M059J (cell line): ENCODE measurements around the gene ZNF436. TPM values are rescaled to one million over a fixed set of nuclear protein-coding genes. Genes with fewer than 3 reads are reported as not detected.
"Not testable (repeated sequence)": the region's sequence is repeated elsewhere in the genome, so short reads cannot be mapped to it uniquely, and the experiment has no call there.

Source experiments
- DNase-seq: peaks from one replicate; pipeline ENCODE4 v3.0.0-alpha.2; 2012; ENCODE audit warnings: low read depth
- total RNA-seq: library from RNA; depleted of rRNA; stranded (reverse); fragments of >200 nt; shearing (Covaris generic); gene quantifications from 2 replicates; pipeline ENCODE4 v1.2.3, GENCODE V29; 2014

The ZNF436 gene
- total RNA-seq, 1 experiment from 2014 or later, result 18.3 TPM

DNA sequence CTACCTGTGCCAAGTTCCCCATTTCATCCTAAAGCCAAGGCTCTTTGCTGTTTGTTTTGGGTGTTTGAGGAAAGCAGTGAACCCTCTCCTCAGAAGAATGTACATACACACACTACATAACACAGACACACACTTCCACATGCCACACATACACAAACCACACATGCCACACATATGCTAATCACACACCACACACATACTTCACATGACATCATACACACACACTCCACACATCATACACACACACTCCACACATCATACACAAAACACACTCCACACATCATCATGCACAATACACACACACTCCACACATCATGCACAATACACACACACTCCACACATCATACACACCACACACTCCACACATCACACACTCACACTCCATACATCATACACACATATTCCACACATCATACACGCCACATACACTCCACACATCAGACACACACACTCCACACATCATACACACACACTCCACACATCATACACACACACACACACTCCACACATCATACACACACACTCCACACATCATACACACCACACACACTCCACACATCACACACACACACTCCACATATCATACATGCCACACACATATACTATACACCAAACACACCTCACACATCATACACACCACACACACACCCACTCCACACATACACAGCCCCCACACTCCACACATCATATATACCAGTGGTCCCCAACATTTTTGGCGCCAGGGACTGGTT, 22.7 kb upstream of the ZNF436 start:
- DNase-seq, result no peak

DNA sequence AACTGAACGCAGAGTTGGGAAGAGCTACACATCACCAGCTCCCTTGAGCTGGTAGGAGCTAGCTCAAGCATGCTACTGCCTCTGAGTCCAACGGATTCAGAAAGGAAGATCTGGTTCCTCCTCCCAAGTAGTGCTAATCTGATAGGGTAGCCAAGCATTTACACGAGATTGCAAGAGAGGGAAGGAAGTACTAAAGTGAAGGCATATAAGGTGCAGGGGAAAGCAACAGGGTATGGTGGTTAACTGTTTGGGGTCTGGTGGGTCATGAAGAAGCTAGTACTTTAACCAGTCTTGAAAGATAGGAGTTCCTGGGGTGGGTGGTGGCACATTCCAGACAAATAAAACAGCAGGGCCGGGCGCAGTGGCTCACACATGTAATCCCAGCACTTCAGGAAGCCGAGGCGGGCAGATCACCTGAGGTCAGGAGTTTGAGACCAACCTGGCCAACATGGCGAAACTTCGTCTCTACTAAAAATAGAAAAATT, 20.2 kb upstream of the ZNF436 start:
- no peak for DNase-seq

DNA sequence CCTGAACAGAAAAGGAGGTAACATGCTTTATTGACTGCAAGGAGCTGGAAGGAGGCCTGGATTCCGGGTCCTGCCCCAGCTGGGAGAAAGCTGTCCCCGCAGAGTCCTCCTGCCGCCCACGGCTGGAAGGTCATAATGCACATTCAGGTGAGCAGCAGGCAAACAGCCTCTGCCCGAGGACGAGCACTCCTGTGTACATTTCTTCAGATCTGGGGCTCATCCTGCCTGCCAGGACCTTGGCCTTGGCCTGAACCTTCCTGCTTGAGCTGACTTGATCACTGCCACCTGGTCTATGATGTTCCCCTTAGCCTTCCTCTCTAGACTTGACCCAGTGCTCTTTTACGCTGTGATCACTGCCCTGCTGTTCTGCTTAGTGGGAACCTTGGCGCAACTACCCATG, 17.9 kb upstream of the ZNF436 start:
- no peak for DNase-seq

DNA sequence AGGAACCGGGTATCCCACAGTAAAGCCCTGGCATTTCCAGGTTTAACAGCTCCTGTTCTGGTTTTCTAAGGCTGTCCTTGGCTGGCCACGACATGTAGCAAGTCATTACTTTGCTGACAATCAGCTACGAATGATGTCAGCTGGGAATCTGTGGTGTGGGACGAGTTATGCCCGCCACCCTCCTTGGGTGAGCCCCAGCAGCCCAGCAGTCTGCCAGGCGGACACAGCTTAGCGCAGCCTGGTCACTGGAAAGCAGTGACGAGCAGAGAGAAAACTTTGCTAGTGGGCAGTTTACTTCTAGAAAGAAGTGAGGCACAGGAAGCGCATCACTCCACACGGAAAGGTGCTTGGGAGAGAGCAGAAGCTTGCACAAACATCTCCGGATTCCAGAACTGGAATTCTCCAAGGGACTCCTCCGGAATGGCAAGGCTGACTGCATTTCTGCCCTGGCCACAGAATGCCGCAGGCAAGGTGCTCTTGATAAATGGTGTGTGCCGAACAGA, 15.5 kb upstream of the ZNF436 start:
- DNase-seq, result peak; percentile 69

DNA sequence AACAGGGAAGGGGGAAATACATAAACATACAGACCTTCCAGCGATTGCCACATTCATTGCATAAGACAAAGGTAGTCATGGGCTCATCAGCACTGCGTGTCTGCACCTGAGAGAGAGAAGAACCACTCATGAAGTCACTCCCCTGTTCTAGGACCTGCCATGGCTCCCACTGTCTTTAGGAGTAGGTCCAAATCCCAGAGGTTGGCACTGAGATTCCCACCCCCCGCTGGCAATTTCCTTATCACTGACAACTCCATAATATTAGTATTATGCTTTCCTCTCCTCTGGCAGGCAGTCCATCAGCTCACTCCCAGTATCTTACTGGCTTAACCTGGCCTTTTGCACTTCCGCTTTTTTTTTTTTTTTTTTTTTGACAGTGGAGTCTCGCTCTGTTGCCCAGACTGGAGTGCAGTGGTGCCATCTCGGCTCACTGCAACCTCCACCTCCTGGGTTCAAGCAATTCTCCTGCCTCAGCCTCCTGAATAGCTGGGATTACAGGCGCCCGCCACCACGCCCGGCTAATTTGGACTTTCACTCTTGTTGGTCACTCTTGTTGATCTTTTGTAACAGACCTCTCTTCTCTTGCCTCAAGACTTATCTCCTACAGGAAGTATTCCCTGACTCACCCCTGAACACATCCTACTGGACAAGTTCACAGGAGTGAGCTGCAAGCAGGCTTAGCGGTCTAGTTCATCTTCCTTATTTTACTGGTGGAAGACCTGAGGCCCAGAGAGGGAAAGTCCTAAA, 14.8 kb upstream of the ZNF436 start:
- peak; percentile 86 for DNase-seq

DNA sequence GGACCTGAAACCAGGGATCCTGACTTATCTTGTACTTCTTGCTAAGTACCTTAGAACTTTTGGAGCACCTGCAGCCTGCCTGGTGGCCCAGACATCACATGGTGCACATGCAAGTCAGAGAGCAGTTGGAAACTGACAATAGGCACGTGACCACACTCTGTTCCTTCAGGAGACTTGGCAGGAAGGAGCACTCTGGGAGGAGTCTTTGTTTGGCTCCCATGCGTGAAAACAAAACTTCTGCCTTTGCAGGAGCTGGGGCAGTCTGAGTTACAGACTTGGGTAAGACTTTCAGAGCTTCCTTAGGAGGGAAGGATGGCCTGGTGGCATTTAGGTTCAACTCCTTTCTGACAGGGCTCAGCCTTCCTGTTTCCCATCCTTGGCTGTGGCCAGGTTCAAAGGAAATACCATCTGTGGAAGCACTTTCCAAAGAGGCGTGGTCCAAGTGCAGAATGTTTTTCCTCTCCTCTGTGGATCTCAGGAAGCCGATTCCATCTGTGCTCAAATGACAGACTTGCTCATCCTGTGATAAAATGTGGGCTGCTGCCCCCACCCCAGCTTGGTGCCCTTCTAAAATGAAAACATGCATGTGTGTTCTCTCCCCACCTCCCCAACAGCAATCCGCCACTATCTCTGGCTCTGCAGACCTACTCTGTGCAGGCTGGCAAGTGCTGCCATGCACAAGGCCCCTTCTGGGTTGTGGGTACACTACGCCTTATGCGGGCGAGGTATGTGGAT, 14.1 kb upstream of the ZNF436 start:
- no peak for DNase-seq

- DNase-seq, result no peak
Measured at GRCh38 chr1:23381233-23381885, 11.7 kb upstream of the ZNF436 start.

DNA sequence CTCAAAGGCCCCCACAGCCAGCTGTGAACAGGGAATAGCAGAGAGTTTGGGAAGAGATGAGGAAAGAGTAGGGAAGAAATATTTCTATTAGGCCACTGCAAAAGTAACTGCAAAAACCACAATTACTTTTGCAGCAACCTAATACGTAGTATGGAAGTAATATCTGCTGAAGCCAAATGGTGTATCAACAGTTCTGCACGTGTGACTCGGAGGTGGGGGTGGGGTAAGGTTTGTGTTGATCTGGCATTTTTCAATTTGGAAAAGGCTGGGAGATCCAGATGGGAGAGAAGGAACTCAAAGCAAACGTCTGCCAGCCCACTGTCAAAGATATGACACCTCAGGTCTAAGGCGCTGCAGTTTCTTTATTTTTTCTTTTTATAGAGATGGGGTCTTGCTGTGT, 11.1 kb upstream of the ZNF436 start:
- no peak for DNase-seq

- DNase-seq, result not testable (repeated sequence)
Measured at GRCh38 chr1:23380236-23380635, 10.6 kb upstream of the ZNF436 start.

GRCh38 chr1:23376890-23377811, 7.5 kb upstream of the ZNF436 start:
- peak; percentile 96 for DNase-seq

GRCh38 chr1:23374079-23374735, 4.6 kb upstream of the ZNF436 start:
- not testable (repeated sequence) for DNase-seq

- DNase-seq, result no peak
Measured at GRCh38 chr1:23371987-23372880, 2.6 kb upstream of the ZNF436 start.

- DNase-seq, result no peak
Measured at GRCh38 chr1:23370709-23371584, 1.3 kb upstream of the ZNF436 start.

GRCh38 chr1:23370330-23370708, 683 bp upstream of the ZNF436 start:
- no peak for DNase-seq

- peak; percentile 92 for DNase-seq
Measured at GRCh38 chr1:23368562-23369334, 888 bp downstream of the ZNF436 start.

DNA sequence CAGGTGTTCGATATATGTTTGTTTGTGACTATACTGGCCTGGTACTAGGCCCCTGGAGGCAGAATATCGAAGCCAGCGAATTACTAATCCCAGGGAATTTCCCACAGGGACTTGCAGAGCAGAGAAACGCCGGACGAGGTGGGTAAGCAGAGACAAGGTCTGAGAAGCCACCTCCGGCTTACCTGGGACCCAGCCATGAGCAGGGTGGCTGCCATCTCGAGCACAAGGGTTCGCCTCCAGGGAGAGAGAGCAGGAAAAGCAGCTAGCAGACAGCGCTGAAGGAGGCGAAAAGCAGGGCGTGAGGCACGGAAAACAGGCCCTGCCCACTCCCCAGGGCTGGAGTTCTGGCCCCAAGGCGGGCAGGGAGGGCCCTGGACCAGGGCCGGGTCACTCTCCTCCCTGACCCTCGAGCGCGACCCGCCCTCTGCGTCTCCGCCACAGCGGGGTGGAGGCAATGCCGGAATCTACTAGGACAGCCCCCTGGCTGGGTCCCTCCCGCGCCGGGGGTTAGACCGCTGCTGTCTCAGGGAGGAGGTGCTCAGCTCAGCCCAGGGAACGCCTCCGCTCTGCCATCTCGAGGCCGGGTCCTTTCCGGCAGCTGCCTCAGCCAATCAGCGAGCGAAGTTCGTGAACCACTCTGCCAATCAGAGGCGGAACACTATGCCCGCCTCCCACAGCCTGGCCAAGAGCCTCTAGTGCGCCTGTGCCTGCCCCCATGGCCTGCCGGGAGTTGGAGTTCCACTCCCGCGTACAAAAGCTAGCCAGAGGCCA, 1.7 kb downstream of the ZNF436 start:
- peak; percentile 99 for DNase-seq

GRCh38 chr1:23367451-23367790, 2.2 kb downstream of the ZNF436 start:
- no peak for DNase-seq
